Cerebellar nuclear complex (tissue), 1 donor: Measurements from ENCODE around the gene TRIM34.
A peak's percentile ranks its signal among the peaks of the same experiment; 100 is the strongest.
"Not testable (repeated sequence)": the region's sequence is repeated elsewhere in the genome, so short reads cannot be mapped to it uniquely, and the experiment has no call there.

ENCODE experiments used
- DNase-seq, 2 experiments: peaks; one replicate each; lab custom pipeline; 2025; lab: John Stamatoyannopoulos, UW

The TRIM34 gene, protein sequence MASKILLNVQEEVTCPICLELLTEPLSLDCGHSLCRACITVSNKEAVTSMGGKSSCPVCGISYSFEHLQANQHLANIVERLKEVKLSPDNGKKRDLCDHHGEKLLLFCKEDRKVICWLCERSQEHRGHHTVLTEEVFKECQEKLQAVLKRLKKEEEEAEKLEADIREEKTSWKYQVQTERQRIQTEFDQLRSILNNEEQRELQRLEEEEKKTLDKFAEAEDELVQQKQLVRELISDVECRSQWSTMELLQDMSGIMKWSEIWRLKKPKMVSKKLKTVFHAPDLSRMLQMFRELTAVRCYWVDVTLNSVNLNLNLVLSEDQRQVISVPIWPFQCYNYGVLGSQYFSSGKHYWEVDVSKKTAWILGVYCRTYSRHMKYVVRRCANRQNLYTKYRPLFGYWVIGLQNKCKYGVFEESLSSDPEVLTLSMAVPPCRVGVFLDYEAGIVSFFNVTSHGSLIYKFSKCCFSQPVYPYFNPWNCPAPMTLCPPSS

DNA sequence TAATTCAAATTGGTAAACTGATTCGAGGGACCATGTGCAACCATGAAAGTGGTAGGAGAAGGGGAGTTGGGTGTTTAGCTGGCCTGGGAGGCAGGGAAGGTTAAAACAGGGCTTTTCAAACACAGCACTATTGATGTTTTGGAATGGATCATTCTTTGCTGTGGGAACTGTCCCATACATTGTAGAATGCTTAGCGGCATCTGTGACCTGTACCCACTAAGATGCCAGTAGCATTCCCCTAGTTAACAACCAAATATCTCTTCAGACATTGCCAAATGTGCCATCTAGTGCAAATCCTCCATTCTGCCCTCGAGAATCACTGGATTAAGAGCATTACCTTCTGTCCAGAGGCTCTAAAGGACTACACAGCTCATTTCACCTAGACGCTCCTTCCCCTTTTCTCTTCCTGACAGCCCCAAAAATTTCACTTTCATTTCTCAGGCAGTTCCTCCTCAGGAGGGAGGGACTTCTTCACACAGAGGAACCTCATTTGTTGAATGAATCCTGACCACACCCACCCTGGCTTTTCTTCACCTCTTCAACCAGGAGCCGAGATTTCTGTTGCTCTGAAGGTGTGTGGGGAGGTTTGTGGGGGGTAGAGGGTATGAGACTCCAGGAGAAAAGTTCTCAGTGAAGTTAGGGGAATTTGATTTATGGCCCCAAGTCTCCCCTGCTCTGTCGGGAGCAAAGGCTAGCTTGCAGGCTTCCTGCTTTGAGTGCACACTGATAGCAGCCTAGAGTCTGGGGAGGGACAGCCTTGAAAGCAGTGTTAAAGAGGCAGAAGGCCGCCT lies at the start of gene TRIM34:
TSS of gene TRIM34 (plus strand) at position 513 of the 791 bp plus-strand sequence. CDS start 7,331 bp downstream, outside the sequence.
- DNase-seq: no peak

DNA sequence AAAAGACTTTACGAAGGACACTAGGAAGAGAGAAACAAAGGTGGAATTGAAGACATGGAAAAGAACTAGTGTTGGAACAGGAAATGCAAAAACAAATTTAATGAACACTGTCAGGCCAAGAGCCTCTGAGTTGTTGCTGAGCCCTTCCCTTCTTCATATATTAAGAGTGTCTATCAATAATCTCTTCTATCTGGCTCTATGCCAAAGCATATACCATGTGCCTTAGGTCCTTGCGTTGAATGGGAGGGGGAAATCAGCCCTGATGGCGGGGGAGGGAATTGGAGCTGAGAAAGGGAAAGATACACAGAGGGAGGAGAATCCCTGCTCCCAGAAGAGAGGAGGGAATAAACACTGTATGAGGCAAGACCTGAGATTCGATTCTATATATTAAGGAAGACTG lies 49.6 kb upstream of the TRIM34 start:
- no peak for DNase-seq

DNA sequence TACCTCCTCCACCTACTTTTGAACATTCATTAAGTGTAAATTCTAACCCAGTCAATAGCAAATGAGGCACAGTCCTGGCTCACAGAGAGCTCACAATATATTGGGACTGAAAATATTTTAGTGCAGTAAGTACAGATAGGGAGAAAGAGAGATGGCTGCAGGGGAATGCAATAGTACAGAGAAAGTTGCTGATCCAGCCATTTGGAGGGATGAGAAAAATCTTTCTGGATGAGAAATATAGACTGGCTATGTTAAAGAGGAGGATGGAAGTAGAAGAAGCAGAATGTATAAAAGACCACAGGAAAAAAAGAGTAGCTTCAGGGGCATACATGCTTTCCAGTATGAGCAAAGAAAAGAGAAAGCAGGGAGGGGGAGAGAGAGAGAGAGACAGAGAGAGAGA lies 47.7 kb upstream of the TRIM34 start:
- no peak for DNase-seq

DNA sequence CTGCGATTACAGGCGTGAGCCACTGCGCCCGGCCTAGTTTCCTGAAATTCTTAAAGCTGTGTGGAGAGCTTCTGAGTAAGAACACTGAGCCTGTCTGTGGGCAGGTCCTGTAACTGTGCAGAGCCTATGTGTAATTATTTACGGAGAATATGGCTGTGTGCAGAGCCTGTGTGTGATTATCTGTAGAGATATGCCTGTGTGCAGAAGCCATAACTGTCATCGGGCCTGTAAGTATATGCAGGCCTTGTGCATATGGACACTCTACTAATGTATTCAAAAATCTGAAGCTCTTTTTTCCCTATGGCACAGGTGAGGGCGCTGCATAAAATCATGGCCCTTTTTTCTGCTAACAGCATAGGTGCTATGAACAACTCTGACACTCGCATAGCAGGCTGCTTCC lies 44.2 kb upstream of the TRIM34 start, which contains the start of gene OR52B6:
TSS of gene OR52B6 (plus strand) at position 301 of the 400 bp plus-strand sequence. CDS start at position 301, 0 bp downstream.
- DNase-seq: no peak

DNA sequence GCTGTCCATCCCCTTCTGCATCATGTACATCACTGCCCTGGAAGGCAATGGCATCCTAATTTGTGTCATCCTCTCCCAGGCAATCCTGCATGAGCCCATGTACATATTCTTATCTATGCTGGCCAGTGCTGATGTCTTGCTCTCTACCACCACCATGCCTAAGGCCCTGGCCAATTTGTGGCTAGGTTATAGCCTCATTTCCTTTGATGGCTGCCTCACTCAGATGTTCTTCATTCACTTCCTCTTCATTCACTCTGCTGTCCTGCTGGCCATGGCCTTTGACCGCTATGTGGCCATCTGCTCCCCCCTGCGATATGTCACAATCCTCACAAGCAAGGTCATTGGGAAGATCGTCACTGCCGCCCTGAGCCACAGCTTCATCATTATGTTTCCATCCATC lies 43.8 kb upstream of the TRIM34 start:
- no peak for DNase-seq

DNA sequence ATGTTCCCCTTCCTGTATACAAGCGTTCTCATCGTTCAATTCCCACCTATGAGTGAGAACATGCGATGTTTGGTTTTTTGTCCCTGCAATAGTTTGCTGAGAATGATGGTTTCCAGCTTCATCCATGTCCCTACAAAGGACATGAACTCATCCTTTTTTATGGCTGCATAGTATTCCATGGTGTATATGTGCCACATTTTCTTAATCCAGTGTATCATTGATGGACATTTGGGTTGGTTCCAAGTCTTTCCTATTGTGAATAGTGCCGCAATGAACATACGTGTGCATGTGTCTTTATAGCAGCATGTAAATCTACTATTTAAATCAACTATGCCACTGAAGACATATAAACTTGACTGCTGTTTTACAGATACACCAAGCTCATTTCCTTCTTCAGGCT lies 40.3 kb upstream of the TRIM34 start:
- DNase-seq: not testable (repeated sequence)

DNA sequence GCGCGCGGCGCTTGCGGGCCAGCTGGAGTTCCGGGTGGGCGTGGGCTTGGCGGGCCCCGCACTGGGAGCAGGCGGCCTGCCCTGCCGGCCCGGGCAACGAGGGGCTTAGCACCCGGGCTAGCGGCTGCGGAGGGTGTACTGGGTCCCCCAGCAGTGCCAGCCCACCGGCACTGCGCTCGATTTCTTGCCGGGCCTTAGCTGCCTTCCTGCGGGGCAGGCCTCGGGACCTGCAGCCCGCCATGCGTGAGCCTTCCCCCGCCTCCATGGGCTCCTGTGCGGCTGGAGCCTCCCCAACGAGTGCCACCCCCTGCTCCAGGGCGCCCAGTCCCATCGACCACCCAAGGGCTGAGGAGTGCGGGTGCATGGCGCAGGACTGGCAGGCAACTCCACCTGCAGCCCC lies 34.9 kb upstream of the TRIM34 start:
- not testable (repeated sequence) for DNase-seq

DNA sequence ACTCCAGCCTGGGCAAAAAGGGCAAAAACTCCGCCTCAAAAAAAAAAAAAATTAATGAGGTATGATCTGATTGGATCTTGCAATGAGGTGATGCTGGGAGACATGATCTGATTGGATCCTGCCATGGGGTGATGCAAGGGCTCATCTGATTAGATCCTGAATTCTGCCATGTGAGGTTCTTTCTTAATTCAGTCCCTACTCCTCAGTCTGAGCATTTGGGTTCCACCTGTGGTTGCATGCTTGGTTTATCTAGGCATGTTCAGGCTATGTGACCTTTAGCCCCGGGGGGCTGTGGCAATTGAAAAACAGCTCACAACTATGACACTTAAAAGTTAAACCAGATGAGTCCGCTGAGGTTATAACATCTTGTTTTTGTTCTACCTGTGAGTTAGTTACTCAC lies 33.2 kb upstream of the TRIM34 start:
- DNase-seq: no peak

DNA sequence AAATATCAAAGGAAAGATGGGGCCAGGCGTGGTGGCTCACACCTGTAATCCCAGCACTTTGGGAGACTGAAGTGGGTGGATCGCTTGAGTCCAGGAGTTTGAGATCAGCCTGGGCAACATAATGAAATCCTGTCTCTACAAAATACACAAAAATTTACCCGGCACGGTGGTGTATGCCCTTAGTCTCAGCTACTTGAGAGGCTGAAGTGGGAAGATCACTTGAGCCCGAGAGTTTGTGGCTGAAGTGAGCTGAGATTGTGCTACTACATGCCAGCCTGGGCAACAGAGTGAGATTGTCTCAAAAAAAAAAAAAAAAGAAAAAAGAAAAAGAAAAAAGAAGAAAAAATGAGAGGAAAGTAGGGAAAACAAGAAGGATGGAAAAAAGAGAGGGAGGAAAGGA lies 32.2 kb upstream of the TRIM34 start:
- no peak for DNase-seq

DNA sequence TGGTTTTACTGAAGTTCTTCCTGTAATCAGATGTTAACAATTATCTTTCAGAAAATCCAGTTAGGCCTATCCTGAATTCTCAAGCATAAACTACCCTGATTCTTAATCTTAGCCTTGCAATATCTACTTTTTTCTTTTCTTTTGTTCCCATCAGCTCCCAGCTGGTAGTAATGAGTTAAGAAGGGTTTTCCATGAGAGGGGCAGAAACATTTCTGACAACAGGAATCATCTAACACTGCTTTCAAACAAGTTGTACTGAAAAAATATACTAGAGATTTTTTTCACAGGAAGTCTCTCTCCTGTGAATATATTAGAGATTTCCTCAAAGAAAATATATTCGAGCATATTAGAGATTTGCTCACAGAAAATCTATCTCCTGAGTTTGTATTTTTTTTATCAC lies 31.7 kb upstream of the TRIM34 start:
- no peak for DNase-seq

DNA sequence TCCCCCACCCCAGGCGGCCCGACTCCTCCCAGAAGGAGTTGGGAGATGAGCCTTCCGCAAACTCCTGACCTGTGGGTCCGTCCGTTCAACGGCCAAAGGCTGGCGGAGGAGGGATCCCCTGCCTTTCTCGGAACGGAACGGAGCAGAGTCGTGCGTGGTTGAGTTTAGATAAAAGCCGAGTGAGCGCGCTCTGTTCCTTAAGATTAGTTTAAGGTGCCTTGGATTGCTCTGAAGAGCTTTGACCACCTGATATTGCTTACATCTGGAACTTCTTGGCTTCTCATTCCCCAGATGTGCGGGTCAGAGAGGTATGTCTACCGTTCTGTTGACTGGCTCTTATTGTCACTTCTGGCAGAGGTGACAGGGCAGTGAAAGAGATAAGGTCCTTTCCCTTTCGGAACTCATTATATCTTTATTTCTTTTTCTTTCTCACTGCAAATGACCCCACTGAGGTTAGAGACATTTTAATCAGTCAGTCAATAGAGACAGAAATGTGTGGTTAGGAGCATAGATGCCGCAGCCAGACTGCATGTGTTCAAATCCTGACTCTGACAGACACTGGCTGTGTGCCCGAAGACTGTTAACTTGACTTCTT lies 28.1 kb upstream of the TRIM34 start, which contains the start of gene TRIM6:
TSS of gene TRIM6 (plus strand) at position 31 of the 595 bp plus-strand sequence. CDS start at position 292, 261 bp downstream.
- DNase-seq: no peak

DNA sequence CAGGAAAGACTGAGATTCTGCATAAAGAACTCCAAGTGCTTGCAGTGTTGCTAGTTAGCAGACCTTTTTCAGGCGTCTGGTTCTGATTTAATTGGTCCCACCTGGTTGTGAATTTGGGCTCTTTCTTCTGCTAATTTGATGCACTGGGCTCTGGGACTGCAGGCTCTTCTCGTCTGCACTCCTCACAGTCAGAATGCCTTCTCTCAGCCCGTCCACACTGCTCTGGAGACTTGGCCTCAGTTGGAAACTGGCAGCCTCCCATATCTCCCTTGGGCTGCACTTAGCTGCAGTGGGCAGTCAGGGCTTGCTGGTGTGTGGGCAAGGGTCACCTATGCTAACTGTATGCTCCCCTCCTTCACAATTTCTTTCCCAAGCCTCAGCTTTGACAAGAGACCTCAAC lies 26.8 kb upstream of the TRIM34 start:
- DNase-seq: no peak

DNA sequence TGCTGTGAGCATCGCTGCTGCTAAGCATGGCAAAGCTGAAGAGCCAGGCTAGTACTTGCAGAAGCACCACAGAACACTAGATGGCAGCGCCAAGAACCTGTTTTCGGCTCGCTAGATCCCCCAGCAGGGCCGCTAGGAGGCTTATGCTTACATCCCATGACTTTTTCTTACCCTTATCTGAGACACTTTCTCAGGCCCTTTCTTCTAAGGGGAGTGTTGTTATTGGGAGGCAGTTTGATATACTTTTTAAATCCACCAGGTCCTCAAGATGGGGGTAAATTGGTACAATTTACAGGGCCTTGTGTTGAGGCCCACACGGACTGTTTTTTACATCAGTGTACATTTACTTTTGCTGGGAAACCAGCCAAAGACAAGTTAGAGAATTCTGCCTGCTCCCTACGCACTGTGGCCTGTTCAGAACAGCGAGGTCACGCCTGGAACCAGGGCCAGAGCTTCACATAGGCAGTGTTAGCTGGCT lies 24.4 kb upstream of the TRIM34 start:
- no peak for DNase-seq

DNA sequence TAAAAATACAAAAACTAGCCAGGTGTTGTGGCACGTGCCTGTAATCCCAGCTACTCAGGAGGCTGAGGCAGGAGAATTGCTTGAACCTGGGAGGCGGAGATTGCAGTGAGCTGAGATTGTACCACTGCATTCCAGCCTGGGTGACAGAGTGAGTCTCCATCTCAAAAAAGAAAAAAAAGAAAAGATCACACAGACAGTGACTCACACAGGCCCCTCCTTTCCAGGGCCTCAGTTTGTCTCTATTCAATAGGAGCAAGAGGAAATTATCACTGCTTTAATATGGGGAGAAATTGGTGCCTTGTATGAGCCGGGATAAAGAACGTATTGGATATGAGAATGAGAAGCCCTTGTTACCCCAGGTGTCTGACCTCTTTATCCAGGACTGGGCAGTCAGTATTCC lies 22.0 kb upstream of the TRIM34 start:
- not testable (repeated sequence) for DNase-seq

DNA sequence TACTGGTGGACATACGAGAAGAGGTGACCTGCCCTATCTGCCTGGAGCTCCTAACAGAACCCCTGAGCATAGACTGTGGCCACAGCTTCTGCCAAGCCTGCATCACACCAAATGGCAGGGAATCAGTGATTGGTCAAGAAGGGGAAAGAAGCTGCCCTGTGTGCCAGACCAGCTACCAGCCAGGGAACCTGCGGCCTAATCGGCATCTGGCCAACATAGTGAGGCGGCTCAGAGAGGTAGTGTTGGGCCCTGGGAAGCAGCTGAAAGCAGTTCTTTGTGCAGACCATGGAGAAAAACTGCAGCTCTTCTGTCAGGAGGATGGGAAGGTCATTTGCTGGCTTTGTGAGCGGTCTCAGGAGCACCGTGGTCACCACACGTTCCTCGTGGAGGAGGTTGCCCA lies 21.5 kb upstream of the TRIM34 start:
- DNase-seq: peak in 1 of 2 experiments; percentile 15

DNA sequence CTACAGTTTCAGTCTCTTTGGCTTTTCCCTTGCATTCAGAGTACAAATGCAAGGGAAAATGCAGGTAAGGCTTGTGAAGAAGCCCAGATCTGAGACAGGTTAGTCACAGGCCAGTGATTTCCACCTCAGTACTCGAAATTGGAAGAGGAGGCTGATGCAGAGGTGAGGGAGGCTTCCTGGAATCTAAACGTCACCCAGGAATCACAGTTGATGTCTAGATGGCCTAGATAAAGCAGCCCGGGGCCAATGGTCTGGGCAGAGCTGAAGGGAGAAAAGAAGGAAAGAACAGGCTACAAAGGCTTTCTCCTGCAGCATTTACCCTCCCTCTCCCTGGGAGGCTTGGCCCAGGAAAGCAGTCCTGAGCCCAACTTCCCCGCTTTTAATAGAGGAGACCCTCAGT lies 19.9 kb upstream of the TRIM34 start:
- DNase-seq: no peak

DNA sequence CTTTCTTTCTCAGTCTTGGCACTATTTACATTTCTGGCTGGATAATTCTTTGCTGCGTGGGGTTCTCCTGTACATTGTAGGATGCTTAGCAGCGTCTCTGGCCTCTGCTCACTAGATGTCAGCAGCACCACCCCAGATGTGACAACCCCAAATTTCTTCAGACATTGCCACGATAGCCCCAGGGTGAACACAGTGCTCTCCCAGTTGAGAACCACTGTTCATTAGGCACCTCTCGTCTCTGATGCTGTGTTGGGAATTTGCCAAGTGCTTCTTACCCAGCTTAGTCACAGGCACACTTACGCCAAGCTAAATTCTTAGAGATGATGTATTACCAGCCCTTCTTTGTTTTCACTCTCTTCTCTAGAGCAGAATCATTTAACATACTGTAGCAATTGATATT lies 19.0 kb upstream of the TRIM34 start:
- DNase-seq: no peak

DNA sequence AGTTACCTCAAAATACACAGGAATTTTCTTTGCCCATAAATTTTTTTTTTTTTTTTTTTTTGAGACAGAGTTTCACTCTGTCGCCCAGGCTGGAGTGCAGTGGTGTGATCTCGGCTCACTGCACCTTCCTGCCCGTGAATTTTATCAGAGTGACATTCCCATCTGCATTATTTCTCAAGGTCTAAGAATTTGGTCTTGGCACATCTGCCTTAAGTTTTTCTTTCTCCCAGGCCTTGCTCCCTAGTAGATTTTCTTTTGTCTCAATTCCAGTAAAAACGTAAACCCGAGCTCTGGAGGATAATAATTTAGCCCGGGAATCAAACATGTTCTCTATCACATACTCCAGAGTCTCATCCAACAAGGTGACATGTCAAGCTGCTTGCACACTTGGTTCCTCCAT lies 16.0 kb upstream of the TRIM34 start:
- DNase-seq: no peak

DNA sequence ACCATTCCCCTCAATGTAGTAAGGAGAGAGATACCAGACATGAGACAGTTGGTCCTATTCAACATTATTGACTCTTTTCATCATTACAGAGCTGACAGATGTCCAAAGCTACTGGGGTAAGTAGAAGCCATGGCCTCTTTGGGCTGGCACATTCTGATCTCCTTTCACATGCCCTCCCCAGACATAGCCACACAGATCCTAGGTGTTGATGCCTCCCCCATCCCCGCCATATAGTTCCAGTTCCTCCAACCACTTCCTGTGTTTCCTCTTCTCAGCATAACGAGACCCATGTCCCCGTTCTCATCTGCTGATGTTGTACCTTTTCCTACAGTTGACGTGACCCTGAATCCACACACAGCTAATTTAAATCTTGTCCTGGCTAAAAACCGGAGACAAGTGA lies 14.4 kb upstream of the TRIM34 start:
- no peak for DNase-seq

DNA sequence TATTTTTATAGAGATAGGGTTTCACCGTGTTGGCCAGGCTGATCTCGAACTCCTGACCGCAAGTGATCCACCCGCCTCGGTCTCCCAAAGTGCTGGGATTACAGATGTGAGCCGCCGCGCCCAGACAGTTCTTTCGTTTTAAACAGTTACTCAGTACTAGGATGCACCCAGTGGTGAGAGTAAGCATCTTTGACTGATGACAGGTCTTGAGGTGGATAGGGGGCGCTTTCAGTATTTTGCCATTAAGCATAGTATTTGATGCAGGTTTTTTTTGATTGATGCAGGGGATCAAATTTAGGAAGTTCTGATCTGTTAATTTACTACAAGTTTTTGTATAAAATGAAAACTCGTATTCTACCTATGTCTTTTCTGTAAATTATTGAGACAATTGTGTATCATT lies 13.2 kb upstream of the TRIM34 start:
- no peak for DNase-seq

DNA sequence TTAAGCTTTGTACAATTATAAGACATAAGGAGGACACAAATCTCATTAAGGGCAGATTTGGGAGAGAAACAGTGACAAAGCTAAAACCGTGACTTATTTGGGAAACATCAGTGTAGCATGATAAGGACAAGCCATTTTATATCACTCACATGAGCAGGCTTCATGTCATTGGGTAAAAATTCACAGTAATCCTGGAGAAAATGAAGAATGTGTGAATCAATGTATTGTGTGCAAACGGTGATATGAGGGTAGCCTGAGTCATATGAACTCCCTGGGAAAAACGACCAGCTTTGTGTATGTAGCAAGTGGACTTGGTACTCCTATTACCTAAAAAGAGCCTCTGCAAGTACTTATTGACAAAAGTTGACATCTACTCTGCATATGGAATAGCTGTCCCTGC lies 6.0 kb upstream of the TRIM34 start:
- DNase-seq: no peak
